HL-60 (cell line): ENCODE measurements around the gene RBM5.
A peak's percentile ranks its signal among the peaks of the same experiment; 100 is the strongest.

ENCODE experiments used
- DNase-seq, 2 experiments: peaks; one replicate each; pipeline ENCODE4 v3.0.0-alpha.2; 2010 to 2020; ENCODE audit warnings: low read depth in 1 of 2, low spot score in 1 of 2
- H3K27ac ChIP-seq: fragments of 250-450 bp; sonication (Bioruptor Pico); replicated peaks from 2 replicates; pipeline ENCODE4 v1.5.1; 2020; ENCODE audit warnings: mild to moderate bottlenecking, moderate library complexity
- H3K27me3 ChIP-seq: fragments of 250-450 bp; sonication (Bioruptor Pico); 2 replicates; pipeline ENCODE4 v1.5.1; 2021; ENCODE audit warnings: mild to moderate bottlenecking, moderate library complexity; ENCODE audit not compliant: insufficient read depth, poor library complexity, severe bottlenecking
- H3K4me3 ChIP-seq: replicated peaks from 2 replicates; pipeline ENCODE4 v1.5.1; 2011; ENCODE audit warnings: mild to moderate bottlenecking, control low read depth, low read length; ENCODE audit not compliant: insufficient read depth
- CTCF ChIP-seq: IDR thresholded peaks from one replicate; pipeline ENCODE4 v1.5.1; 2011; ENCODE audit warnings: low read length, control low read depth, inconsistent platforms; ENCODE audit not compliant: insufficient read depth
- GABPA ChIP-seq: IDR thresholded peaks from 2 replicates; pipeline ENCODE4 v1.6.1; 2012; ENCODE audit warnings: low read depth
- POLR2AphosphoS5 ChIP-seq: IDR thresholded peaks from 2 replicates; pipeline ENCODE4 v1.6.1; 2012; ENCODE audit warnings: low read depth
- SPI1 ChIP-seq: IDR thresholded peaks from 2 replicates; pipeline ENCODE4 v1.6.1; 2012; ENCODE audit warnings: low read depth, mild to moderate bottlenecking, borderline replicate concordance
- TF ChIP-seq, protein P1 (sequence below): IDR thresholded peaks from 2 replicates; pipeline ENCODE4 v1.6.1; 2012; ENCODE audit warnings: low read depth; ENCODE audit not compliant: insufficient replicate concordance

The RBM5 gene

DNA sequence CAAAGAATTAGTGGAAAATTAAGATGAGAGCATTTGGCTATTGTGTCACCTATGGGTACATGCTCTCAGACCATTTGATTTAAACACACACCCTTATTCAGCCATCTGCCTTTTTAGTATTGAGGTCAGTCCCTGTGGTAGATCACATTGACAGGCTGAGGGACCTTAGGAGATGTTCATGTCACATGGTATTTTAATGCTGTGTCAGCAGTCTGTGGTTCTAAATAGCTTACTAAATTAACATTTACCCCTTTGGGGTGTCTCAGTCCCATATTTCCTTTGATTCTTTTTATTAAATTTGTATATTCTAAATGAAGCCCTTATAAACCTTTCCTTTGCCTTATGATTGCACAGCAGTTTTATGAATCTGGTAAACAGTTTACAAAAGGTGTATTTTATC lies 2.3 kb downstream of the RBM5 start:
- no peak for DNase-seq
- Histone ChIP-seq H3K4me3 (no peak overlapping the region), H3K27me3 (no peaks in the 10 kb centered on the region), H3K27ac (peak overlapping the region; percentile 95)
- TF ChIP-seq POLR2AphosphoS5 (no peak), CTCF (no peak), GABPA (no peak), SPI1 (no peak)
- TF ChIP-seq, protein P1, sequence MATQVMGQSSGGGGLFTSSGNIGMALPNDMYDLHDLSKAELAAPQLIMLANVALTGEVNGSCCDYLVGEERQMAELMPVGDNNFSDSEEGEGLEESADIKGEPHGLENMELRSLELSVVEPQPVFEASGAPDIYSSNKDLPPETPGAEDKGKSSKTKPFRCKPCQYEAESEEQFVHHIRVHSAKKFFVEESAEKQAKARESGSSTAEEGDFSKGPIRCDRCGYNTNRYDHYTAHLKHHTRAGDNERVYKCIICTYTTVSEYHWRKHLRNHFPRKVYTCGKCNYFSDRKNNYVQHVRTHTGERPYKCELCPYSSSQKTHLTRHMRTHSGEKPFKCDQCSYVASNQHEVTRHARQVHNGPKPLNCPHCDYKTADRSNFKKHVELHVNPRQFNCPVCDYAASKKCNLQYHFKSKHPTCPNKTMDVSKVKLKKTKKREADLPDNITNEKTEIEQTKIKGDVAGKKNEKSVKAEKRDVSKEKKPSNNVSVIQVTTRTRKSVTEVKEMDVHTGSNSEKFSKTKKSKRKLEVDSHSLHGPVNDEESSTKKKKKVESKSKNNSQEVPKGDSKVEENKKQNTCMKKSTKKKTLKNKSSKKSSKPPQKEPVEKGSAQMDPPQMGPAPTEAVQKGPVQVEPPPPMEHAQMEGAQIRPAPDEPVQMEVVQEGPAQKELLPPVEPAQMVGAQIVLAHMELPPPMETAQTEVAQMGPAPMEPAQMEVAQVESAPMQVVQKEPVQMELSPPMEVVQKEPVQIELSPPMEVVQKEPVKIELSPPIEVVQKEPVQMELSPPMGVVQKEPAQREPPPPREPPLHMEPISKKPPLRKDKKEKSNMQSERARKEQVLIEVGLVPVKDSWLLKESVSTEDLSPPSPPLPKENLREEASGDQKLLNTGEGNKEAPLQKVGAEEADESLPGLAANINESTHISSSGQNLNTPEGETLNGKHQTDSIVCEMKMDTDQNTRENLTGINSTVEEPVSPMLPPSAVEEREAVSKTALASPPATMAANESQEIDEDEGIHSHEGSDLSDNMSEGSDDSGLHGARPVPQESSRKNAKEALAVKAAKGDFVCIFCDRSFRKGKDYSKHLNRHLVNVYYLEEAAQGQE, result no peak

- TF ChIP-seq CTCF (no peak), POLR2AphosphoS5 (no peak), GABPA (no peak), SPI1 (no peak)
- TF ChIP-seq, protein P1, result no peak
- H3K27ac ChIP-seq, result no peak overlapping the region
- no peak overlapping the region for H3K4me3 ChIP-seq
- no peak for DNase-seq
- H3K27me3 ChIP-seq, result no peaks in the 10 kb centered on the region
These were observed 6.8 kb downstream of the RBM5 start for GRCh38 chr3:50095352-50095998.

GRCh38 chr3:50100386-50100785 lies 11.7 kb downstream of the RBM5 start:
- no peak overlapping the region for H3K27ac ChIP-seq
- no peak for TF ChIP-seq CTCF
- TF ChIP-seq SPI1, result no peak
- TF ChIP-seq GABPA, result no peak
- H3K27me3 ChIP-seq, result no peaks in the 10 kb centered on the region
- no peak for DNase-seq
- H3K4me3 ChIP-seq, result no peak overlapping the region
